GM18868 (cell line): Measurements from ENCODE around the gene LAPTM4A.
A peak's percentile ranks its signal among the peaks of the same experiment; 100 is the strongest.

Experiments used
- ATAC-seq: cut with Tn5 transposase; IDR thresholded peaks from one replicate; pipeline ENCODE4 v1.9.1; 2021; ENCODE audit warnings: mild to moderate bottlenecking, moderate library complexity; ENCODE audit not compliant: unreplicated experiment

The LAPTM4A gene

DNA sequence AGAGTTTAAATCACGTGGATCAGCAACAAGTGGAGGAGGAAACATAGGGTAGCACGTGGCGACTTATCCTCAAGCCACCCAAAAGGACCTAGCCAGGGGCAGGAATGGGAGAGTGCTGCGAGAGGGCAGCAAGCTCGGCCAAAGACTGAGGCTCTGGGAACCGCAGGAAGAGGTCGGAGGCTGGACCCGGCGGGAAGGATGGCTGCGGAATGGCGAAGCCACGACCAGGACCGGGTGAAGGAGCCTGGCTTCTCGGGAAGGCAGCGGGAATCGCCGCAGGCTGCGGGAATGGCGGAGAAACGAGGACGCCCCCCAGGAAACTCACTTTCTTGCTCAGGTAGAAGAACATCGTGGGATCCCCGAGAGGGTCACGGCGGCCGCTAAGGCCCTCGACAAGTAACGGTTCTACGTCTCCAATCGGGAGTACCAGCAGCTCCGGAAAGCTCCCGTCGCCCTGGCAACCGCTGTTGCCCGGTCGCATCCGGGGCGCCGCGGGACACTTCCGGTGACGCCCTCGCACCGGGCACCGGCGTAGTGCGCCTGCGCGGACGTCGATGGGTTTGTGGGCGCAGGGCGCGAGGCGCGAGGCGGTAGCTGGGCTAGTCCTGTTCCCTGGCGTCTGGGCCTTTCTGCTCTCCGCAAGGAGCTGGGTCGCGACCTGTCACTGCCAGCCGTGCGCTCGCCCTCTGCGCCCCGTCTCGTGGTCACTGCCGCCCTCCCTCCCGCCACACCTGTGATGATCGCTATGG, 61.6 kb downstream of the LAPTM4A start, which contains the start of gene WDR35:
Gene WDR35 (minus strand): TSS at position 439 of the 749 bp plus-strand sequence. CDS start 90 bp downstream, at position 349.
- ATAC-seq = peak; percentile 93

DNA sequence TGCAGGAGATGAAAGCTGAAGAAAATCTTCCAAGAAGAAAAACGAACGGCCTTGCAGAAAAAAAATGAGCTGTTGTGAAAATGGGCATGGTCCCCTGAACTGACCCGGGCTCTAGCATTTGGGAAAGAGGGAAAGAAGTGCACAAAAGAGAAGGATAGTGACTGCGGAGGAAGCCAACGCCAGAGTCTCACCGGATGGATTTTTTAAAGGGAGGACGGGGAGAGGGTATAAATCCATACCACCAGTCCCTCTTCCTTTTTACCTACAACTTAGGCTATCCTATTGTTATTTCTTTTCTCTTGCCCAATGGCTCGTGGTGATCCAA, 62.1 kb downstream of the LAPTM4A start:
- ATAC-seq = no peak

DNA sequence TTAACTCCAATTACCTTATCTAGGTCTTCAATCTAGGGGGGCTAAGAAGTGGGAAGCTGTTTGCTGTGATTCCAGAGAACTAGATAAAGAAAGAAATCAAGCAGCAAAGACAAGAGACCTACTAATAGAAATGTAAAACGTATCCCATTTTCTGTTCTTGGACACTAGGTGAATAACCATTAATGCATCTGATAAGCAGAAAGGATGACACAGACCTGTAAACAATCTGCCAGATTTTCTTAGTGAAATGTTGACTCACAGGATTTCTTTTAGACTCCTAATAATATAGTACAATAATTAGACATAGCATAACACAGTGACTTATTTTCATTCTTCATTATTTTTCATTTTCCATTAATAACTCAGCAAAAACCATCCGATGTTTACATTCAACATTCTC, 62.8 kb downstream of the LAPTM4A start:
- no peak for ATAC-seq

DNA sequence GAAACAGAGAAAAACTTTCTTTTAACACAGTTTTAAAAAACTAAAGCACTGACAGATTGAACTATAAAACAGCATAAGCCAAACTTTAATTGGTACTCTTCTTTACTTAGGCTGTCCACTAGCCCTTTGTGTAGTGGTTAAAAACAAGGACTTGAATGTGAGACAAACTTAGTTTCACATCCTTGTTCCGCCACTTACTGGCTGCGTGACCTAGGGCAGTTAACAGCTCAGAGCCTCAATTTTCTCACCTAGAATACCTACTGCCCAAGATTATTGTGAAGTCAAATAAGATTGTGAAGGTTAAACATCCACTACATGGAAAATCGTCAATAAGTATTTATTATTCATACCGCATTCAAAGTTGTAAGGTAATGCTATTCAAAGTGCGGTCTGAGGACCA, 63.5 kb downstream of the LAPTM4A start:
- peak; percentile 71 for ATAC-seq
